H9 (cell line): ENCODE results near the gene HLA-E. TPM values are rescaled to one million over a fixed set of nuclear protein-coding genes. Genes with fewer than 3 reads are reported as not detected.
"Not testable (repeated sequence)": the region's sequence is repeated elsewhere in the genome, so short reads cannot be mapped to it uniquely, and the experiment has no call there.

Experiments used
- DNase-seq: peaks from one replicate; pipeline ENCODE4 v3.0.0-alpha.2; 2017
- H2AFZ ChIP-seq: one replicate; pipeline ENCODE4 v1.6.1; 2013; ENCODE audit warnings: mild to moderate bottlenecking, low read length, control low read depth, moderate library complexity
- H2AK5ac ChIP-seq: 2 replicates; pipeline ENCODE4 v1.6.1; 2013; ENCODE audit warnings: low read length, control low read depth, mixed read lengths; ENCODE audit not compliant: insufficient read length
- H2BK120ac ChIP-seq: one replicate; pipeline ENCODE4 v1.6.1; 2013; ENCODE audit warnings: low read depth, mild to moderate bottlenecking, low read length, control low read depth, inconsistent platforms; ENCODE audit not compliant: poor library complexity, severe bottlenecking
- H2BK12ac ChIP-seq: 2 replicates; pipeline ENCODE4 v1.6.1; 2013; ENCODE audit warnings: low read length, control low read depth, mixed read lengths, low read depth; ENCODE audit not compliant: insufficient read length
- H2BK15ac ChIP-seq: 2 replicates; pipeline ENCODE4 v1.6.1; 2013; ENCODE audit warnings: low read depth, low read length, control low read depth
- H2BK20ac ChIP-seq: one replicate; pipeline ENCODE4 v1.6.1; 2013; ENCODE audit warnings: low read depth, mild to moderate bottlenecking, low read length, control low read depth, inconsistent platforms; ENCODE audit not compliant: poor library complexity, severe bottlenecking
- H2BK5ac ChIP-seq: 2 replicates; pipeline ENCODE4 v1.6.1; 2013; ENCODE audit warnings: low read length, control low read depth, mixed read lengths; ENCODE audit not compliant: insufficient read length
- H3K14ac ChIP-seq: 2 replicates; pipeline ENCODE4 v1.6.1; 2013; ENCODE audit warnings: low read length, control low read depth; ENCODE audit not compliant: insufficient read depth
- H3K18ac ChIP-seq: 2 replicates; pipeline ENCODE4 v1.6.1; 2013; ENCODE audit warnings: low read depth, mild to moderate bottlenecking, mixed read lengths, low read length, control low read depth; ENCODE audit not compliant: insufficient read length
- H3K23ac ChIP-seq: 2 replicates; pipeline ENCODE4 v1.6.1; 2013; ENCODE audit warnings: low read length, control low read depth, mixed read lengths, low read depth; ENCODE audit not compliant: insufficient read length
- H3K23me2 ChIP-seq: 2 replicates; pipeline ENCODE4 v1.6.1; 2013; ENCODE audit warnings: low read depth, mild to moderate bottlenecking, mixed read lengths, low read length, control low read depth; ENCODE audit not compliant: insufficient read length, poor library complexity, severe bottlenecking
- H3K27ac ChIP-seq: 2 replicates; pipeline ENCODE4 v1.5.1; 2013; ENCODE audit warnings: low read length, control low read depth, mixed read lengths, low read depth; ENCODE audit not compliant: insufficient read length
- H3K27me3 ChIP-seq: 2 replicates; pipeline ENCODE4 v1.6.1; 2013; ENCODE audit warnings: low read length, control low read depth, inconsistent platforms; ENCODE audit not compliant: insufficient read depth
- H3K4ac ChIP-seq: 2 replicates; pipeline ENCODE4 v1.6.1; 2013; ENCODE audit warnings: low read depth, mild to moderate bottlenecking, control low read depth, inconsistent platforms, low read length, moderate library complexity
- H3K4me1 ChIP-seq: 2 replicates; pipeline ENCODE4 v1.6.1; 2013; ENCODE audit warnings: low read length, control low read depth, inconsistent platforms; ENCODE audit not compliant: insufficient read depth
- H3K4me2 ChIP-seq: 2 replicates; pipeline ENCODE4 v1.6.1; 2013; ENCODE audit warnings: low read length, control low read depth, mixed read lengths; ENCODE audit not compliant: insufficient read length, insufficient read depth
- H3K56ac ChIP-seq: 2 replicates; pipeline ENCODE4 v1.6.1; 2013; ENCODE audit warnings: low read depth, mild to moderate bottlenecking, mixed read lengths, low read length, control low read depth; ENCODE audit not compliant: insufficient read length
- H3K79me1 ChIP-seq: 2 replicates; pipeline ENCODE4 v1.6.1; 2013; ENCODE audit warnings: low read depth, mild to moderate bottlenecking, moderate library complexity, low read length, control low read depth, inconsistent platforms; ENCODE audit not compliant: insufficient read depth, poor library complexity, severe bottlenecking
- H3K79me2 ChIP-seq: 2 replicates; pipeline ENCODE4 v1.6.1; 2013; ENCODE audit warnings: low read length, control low read depth, inconsistent platforms; ENCODE audit not compliant: insufficient read depth
- H3K9ac ChIP-seq: 2 replicates; pipeline ENCODE4 v1.6.1; 2013; ENCODE audit warnings: low read length, control low read depth, mixed read lengths; ENCODE audit not compliant: insufficient read length; ENCODE audit errors: extremely low read depth
- H3K9me3 ChIP-seq: one replicate; pipeline ENCODE4 v1.6.1; 2013; ENCODE audit warnings: low read depth, low read length, inconsistent platforms; ENCODE audit not compliant: control insufficient read depth
- H3T11ph ChIP-seq: one replicate; pipeline ENCODE4 v1.6.1; 2013; ENCODE audit warnings: mild to moderate bottlenecking, low read length, control low read depth, inconsistent platforms
- H4K20me1 ChIP-seq: one replicate; pipeline ENCODE4 v1.6.1; 2013; ENCODE audit not compliant: control insufficient read depth, insufficient read length, insufficient read depth
- H4K5ac ChIP-seq: 2 replicates; pipeline ENCODE4 v1.6.1; 2013; ENCODE audit warnings: low read depth, mild to moderate bottlenecking, mixed read lengths, low read length, control low read depth; ENCODE audit not compliant: insufficient read length
- H4K8ac ChIP-seq: replicated peaks from 2 replicates; pipeline ENCODE4 v1.6.1; 2013; ENCODE audit warnings: low read length, control low read depth, mixed read lengths, low read depth; ENCODE audit not compliant: insufficient read length
- H4K91ac ChIP-seq: 2 replicates; pipeline ENCODE4 v1.6.1; 2013; ENCODE audit warnings: low read depth, mild to moderate bottlenecking, moderate library complexity, mixed read lengths, low read length, control low read depth; ENCODE audit not compliant: insufficient read length
- H3K27ac Mint-ChIP-seq, 3 experiments: 2 replicates in 2 of 3; 3 replicates in 1 of 3; pipeline ENCODE4 v1.8.0; 2020 to 2021; ENCODE audit warnings: mixed read lengths in 3 of 3, mild to moderate bottlenecking in 1 of 3, moderate library complexity in 1 of 3
- H3K27me3 Mint-ChIP-seq: 2 replicates; pipeline ENCODE4 v1.8.0; 2021; ENCODE audit warnings: low read depth, mild to moderate bottlenecking, moderate library complexity, mixed read lengths
- H3K36me3 Mint-ChIP-seq, 3 experiments: 2 replicates in 2 of 3; 3 replicates in 1 of 3; pipeline ENCODE4 v1.8.0; 2020 to 2021; ENCODE audit warnings: low read depth in 3 of 3, mixed read lengths in 3 of 3; ENCODE audit not compliant: insufficient read depth in 1 of 3
- H3K4me1 Mint-ChIP-seq, 2 experiments: 2 replicates each; pipeline ENCODE4 v1.8.0; 2020; ENCODE audit warnings: mixed read lengths in 2 of 2
- H3K4me3 Mint-ChIP-seq, 2 experiments: 2 replicates in 1 of 2; 3 replicates in 1 of 2; pipeline ENCODE4 v1.8.0; 2020 to 2021; ENCODE audit warnings: mild to moderate bottlenecking in 2 of 2, mixed read lengths in 2 of 2, moderate library complexity in 1 of 2
- H3K9me3 Mint-ChIP-seq, 2 experiments: 2 replicates in 1 of 2; 3 replicates in 1 of 2; pipeline ENCODE4 v1.8.0; 2020; ENCODE audit warnings: mild to moderate bottlenecking in 2 of 2, mixed read lengths in 2 of 2, moderate library complexity in 1 of 2
- CTCF ChIP-seq: fragments of 200-600 bp; sonication (generic); conservative IDR thresholded peaks from 3 replicates; pipeline ENCODE4 v1.8.0; 2021; ENCODE audit warnings: antibody characterized with exemption, mild to moderate bottlenecking
- WGBS: extraction: QIAGEN DNeasy Blood & Tissue Kit; methylation state at CpG from one replicate; pipeline ENCODE4 v1.1.7; 2013; ENCODE audit warnings: missing lambda C conversion rate, low lambda C conversion rate, mixed read lengths; ENCODE audit not compliant: insufficient read length; ENCODE audit errors: extremely low coverage; 5-methylcytosine and 5-hydroxymethylcytosine counted together
- total RNA-seq: library from RNA; stranded (reverse); gene quantifications from 2 replicates; pipeline ENCODE4 v1.2.1, GENCODE V29; 2021

Gene HLA-E
- total RNA-seq, 1 experiment from 2014 or later: 28.1 TPM

- Histone ChIP-seq H4K5ac (no peak overlapping the region), H3K9ac (no peak overlapping the region), H3K79me1 (no peaks in the 10 kb centered on the region), H3K27me3 (no peaks in the 10 kb centered on the region; the same call in 1 of the 2 replicates), H2BK15ac (no peak overlapping the region), H3K23me2 (peaks cover 5% of the 10 kb centered on the region), H4K8ac (no peak overlapping the region), H2BK12ac (no peak overlapping the region), H3K9me3 (no peaks in the 10 kb centered on the region), H2BK20ac (no peak overlapping the region), H3K14ac (no peak overlapping the region), H2BK120ac (no peak overlapping the region), H4K91ac (no peak overlapping the region), H3K56ac (no peak overlapping the region), H3K27ac (no peak overlapping the region), H2AFZ (no peak overlapping the region), H3K4me1 (no peaks in the 10 kb centered on the region; the same call in 1 of the 2 replicates), H3K18ac (no peak overlapping the region), H3K79me2 (no peaks in the 10 kb centered on the region), H3K23ac (no peak overlapping the region), H3K4me2 (no peak overlapping the region), H4K20me1 (no peaks in the 10 kb centered on the region), H3K4ac (no peak overlapping the region), H2AK5ac (no peak overlapping the region), H2BK5ac (no peak overlapping the region), H3T11ph (no peak overlapping the region)
- Mint-ChIP-seq H3K36me3 (peaks cover 23 to 27% (median 26%) of the 10 kb centered on the region in 3 experiments; a peak in 6 of 7 replicates), H3K4me3 (no peak overlapping the region), H3K27ac (no peak overlapping the region), H3K27me3 (no peaks in the 10 kb centered on the region), H3K4me1 (peaks cover 7 to 13% of the 10 kb centered on the region in 2 experiments), H3K9me3 (peaks cover 5 to 8% of the 10 kb centered on the region in 2 experiments)
- no peak for DNase-seq
- TF ChIP-seq CTCF: no peak
- WGBS: no CpG with 5 or more reads among the region's 8 CpGs
Measured at GRCh38 chr6:30494291-30494861, 5.1 kb downstream of the HLA-E start.

GRCh38 chr6:30495060-30495459, 5.8 kb downstream of the HLA-E start:
- Mint-ChIP-seq H3K36me3 (peaks cover 23 to 26% (median 26%) of the 10 kb centered on the region in 3 experiments; a peak in 6 of 7 replicates), H3K9me3 (peaks cover 5 to 14% of the 10 kb centered on the region in 2 experiments), H3K4me1 (peaks cover 6 to 13% of the 10 kb centered on the region in 2 experiments)
- H3K23me2 ChIP-seq, H3K4me2 ChIP-seq, H2BK5ac ChIP-seq, H3K27ac ChIP-seq, H3K4me3 Mint-ChIP-seq, H3K18ac ChIP-seq, H2AFZ ChIP-seq, H3K9ac ChIP-seq, H4K8ac ChIP-seq, H4K20me1 ChIP-seq, H4K5ac ChIP-seq, H2AK5ac ChIP-seq, H3K79me1 ChIP-seq, H2BK120ac ChIP-seq, H2BK15ac ChIP-seq, H2BK12ac ChIP-seq, H3K56ac ChIP-seq, H3T11ph ChIP-seq, H3K79me2 ChIP-seq, DNase-seq, H3K23ac ChIP-seq, H3K27me3 Mint-ChIP-seq, H3K9me3 ChIP-seq, H3K14ac ChIP-seq, H2BK20ac ChIP-seq, H3K4ac ChIP-seq, H4K91ac ChIP-seq, H3K4me1 ChIP-seq, H3K27ac Mint-ChIP-seq, H3K27me3 ChIP-seq: not testable (repeated sequence)
- no CpG with 5 or more reads among the region's 4 CpGs for WGBS
